BLaER1 treated with 17β-estradiol and CSF1 and Interleukin-3, amounts not matched to agents 10 nM and 100 nM (cell line): ENCODE measurements around the gene COL10A1.

Experiments used
- H3K27ac ChIP-seq, 11 experiments: shearing (Covaris generic); formaldehyde crosslinking; 2 replicates each; pipeline ENCODE4 v1.8.1; 2022
- H3K27me3 ChIP-seq, 11 experiments: shearing (Covaris generic); formaldehyde crosslinking; 2 replicates each; pipeline ENCODE4 v1.8.1; 2022
- H3K36me3 ChIP-seq, 11 experiments: shearing (Covaris generic); formaldehyde crosslinking; 2 replicates each; pipeline ENCODE4 v1.8.1; 2022
- H3K4me1 ChIP-seq, 10 experiments: shearing (Covaris generic); formaldehyde crosslinking; 2 replicates each; pipeline ENCODE4 v1.8.1; 2022
- H3K4me2 ChIP-seq, 11 experiments: shearing (Covaris generic); formaldehyde crosslinking; 2 replicates each; pipeline ENCODE4 v1.8.1; 2022
- H3K4me3 ChIP-seq, 10 experiments: shearing (Covaris generic); formaldehyde crosslinking; 2 replicates each; pipeline ENCODE4 v1.8.1; 2022
- H3K9ac ChIP-seq, 11 experiments: shearing (Covaris generic); formaldehyde crosslinking; 2 replicates each; pipeline ENCODE4 v1.8.1; 2022
- H3K9me3 ChIP-seq, 11 experiments: shearing (Covaris generic); formaldehyde crosslinking; replicated peaks in 1 of 11; 2 replicates each; pipeline ENCODE4 v1.8.1; 2022
- H4K20me1 ChIP-seq, 11 experiments: shearing (Covaris generic); formaldehyde crosslinking; 2 replicates each; pipeline ENCODE4 v1.8.1; 2022
- Cebpa-rat ChIP-seq, 11 experiments: shearing (Covaris generic); IDR thresholded peaks; 2 replicates each; pipeline ENCODE4 v1.8.1; 2022

Gene COL10A1

GRCh38 chr6:116126032-116126431, at the start of gene COL10A1:
TSS of gene COL10A1 (minus strand) at chr6:116126132. CDS start at chr6:116125492, 640 bp downstream.
- no peak within 1 kb of the TSS for H3K9ac ChIP-seq
- H4K20me1 ChIP-seq: no peaks in the 10 kb centered on the region
- TF ChIP-seq Cebpa-rat (IDR thresholded peaks at IDR 0.05): no peak
- H3K4me1 ChIP-seq: no peaks in the 10 kb centered on the region
- no peaks in the 10 kb centered on the region for H3K9me3 ChIP-seq
- H3K27ac ChIP-seq: no peak within 1 kb of the TSS
- no peak within 1 kb of the TSS for H3K4me2 ChIP-seq
- no peaks in the 10 kb centered on the region for H3K27me3 ChIP-seq
- peaks cover 0 to 5% (median 0%) of the 10 kb centered on the region in 11 experiments; a peak in 5 of 22 replicates for H3K36me3 ChIP-seq
- H3K4me3 ChIP-seq: no peak within 1 kb of the TSS

GRCh38 chr6:116175344-116175743, 49.4 kb upstream of the COL10A1 start:
- peaks cover 0 to 24% (median 0%) of the 10 kb centered on the region in 11 experiments; a peak in 3 of 22 replicates for H3K36me3 ChIP-seq
- H3K9me3 ChIP-seq: peaks cover 9 to 20% (median 17%) of the 10 kb centered on the region in 11 experiments; a peak in 21 of 22 replicates
- no peaks in the 10 kb centered on the region for H3K4me1 ChIP-seq
- H3K27me3 ChIP-seq: no peaks in the 10 kb centered on the region
- no peak overlapping the region for H3K4me3 ChIP-seq
- no peak overlapping the region for H3K4me2 ChIP-seq
- no peak for TF ChIP-seq Cebpa-rat (IDR thresholded peaks at IDR 0.05)
- H3K9ac ChIP-seq: no peak overlapping the region
- H3K27ac ChIP-seq: no peak overlapping the region
- no peaks in the 10 kb centered on the region for H4K20me1 ChIP-seq

- no peak overlapping the region for H3K9ac ChIP-seq
- H3K4me2 ChIP-seq: no peak overlapping the region
- TF ChIP-seq Cebpa-rat (IDR thresholded peaks at IDR 0.05): no peak
- no peaks in the 10 kb centered on the region for H3K4me1 ChIP-seq
- peaks cover 0 to 24% (median 0%) of the 10 kb centered on the region in 11 experiments; a peak in 4 of 22 replicates for H3K36me3 ChIP-seq
- no peak overlapping the region for H3K27ac ChIP-seq
- H3K4me3 ChIP-seq: no peak overlapping the region
- no peaks in the 10 kb centered on the region for H4K20me1 ChIP-seq
- H3K27me3 ChIP-seq: no peaks in the 10 kb centered on the region
- peaks cover 10 to 20% (median 18%) of the 10 kb centered on the region in 11 experiments for H3K9me3 ChIP-seq
Observed at GRCh38 chr6:116173928-116174327, 48.0 kb upstream of the COL10A1 start.

- no peak overlapping the region for H3K4me2 ChIP-seq
- TF ChIP-seq Cebpa-rat (IDR thresholded peaks at IDR 0.05): no peak
Observed at GRCh38 chr6:116170358-116171057, 44.6 kb upstream of the COL10A1 start.

GRCh38 chr6:116169880-116170279, 43.9 kb upstream of the COL10A1 start:
- no peak for TF ChIP-seq Cebpa-rat (IDR thresholded peaks at IDR 0.05)
- Histone ChIP-seq H3K9me3 (peaks cover 5 to 24% (median 12%) of the 10 kb centered on the region in 11 experiments; a peak in 12 of 22 replicates), H3K4me1 (peaks cover 4 to 13% (median 8%) of the 10 kb centered on the region in 10 experiments; a peak in 18 of 20 replicates), H4K20me1 (no peaks in the 10 kb centered on the region), H3K27me3 (no peaks in the 10 kb centered on the region), H3K4me3 (no peak overlapping the region), H3K4me2 (no peak overlapping the region), H3K27ac (no peak overlapping the region), H3K36me3 (peaks cover 0 to 11% (median 0%) of the 10 kb centered on the region in 11 experiments; a peak in 4 of 22 replicates), H3K9ac (no peak overlapping the region)

More at GRCh38 chr6:116170358-116171057, 44.6 kb upstream of the COL10A1 start:
- Histone ChIP-seq H3K9me3 (peaks cover 11 to 30% (median 18%) of the 10 kb centered on the region in 11 experiments; a peak in 21 of 22 replicates), H3K36me3 (peaks cover 0 to 18% (median 0%) of the 10 kb centered on the region in 11 experiments; a peak in 5 of 22 replicates), H3K4me3 (no peak overlapping the region), H4K20me1 (no peaks in the 10 kb centered on the region), H3K4me1 (peaks cover 3 to 10% (median 6%) of the 10 kb centered on the region in 10 experiments; a peak in 18 of 20 replicates), H3K27me3 (no peaks in the 10 kb centered on the region), H3K27ac (no peak overlapping the region), H3K9ac (no peak overlapping the region)

GRCh38 chr6:116168148-116168547, 42.2 kb upstream of the COL10A1 start:
- no peak for TF ChIP-seq Cebpa-rat (IDR thresholded peaks at IDR 0.05)

GRCh38 chr6:116166369-116166768, 40.4 kb upstream of the COL10A1 start:
- no peak overlapping the region for H3K27ac ChIP-seq
- H3K4me3 ChIP-seq: no peak overlapping the region
- no peaks in the 10 kb centered on the region for H4K20me1 ChIP-seq
- H3K27me3 ChIP-seq: no peaks in the 10 kb centered on the region
- no peak for TF ChIP-seq Cebpa-rat (IDR thresholded peaks at IDR 0.05)
- no peaks in the 10 kb centered on the region; a peak in 2 of 22 replicates for H3K36me3 ChIP-seq
- H3K4me2 ChIP-seq: peak overlapping the region in 2 of 11 experiments; percentile 51 to 73; a peak in 3 of 22 replicates
- no peak overlapping the region for H3K9ac ChIP-seq
- H3K9me3 ChIP-seq: peaks cover 0 to 29% (median 10%) of the 10 kb centered on the region in 11 experiments; a peak in 10 of 22 replicates
- peaks cover 4 to 13% (median 8%) of the 10 kb centered on the region in 10 experiments; a peak in 18 of 20 replicates for H3K4me1 ChIP-seq

More at GRCh38 chr6:116168148-116168547, 42.2 kb upstream of the COL10A1 start:
- Histone ChIP-seq H3K36me3 (no peaks in the 10 kb centered on the region; a peak in 3 of 22 replicates), H3K4me1 (peaks cover 4 to 13% (median 8%) of the 10 kb centered on the region in 10 experiments; a peak in 18 of 20 replicates), H3K4me3 (no peak overlapping the region), H4K20me1 (no peaks in the 10 kb centered on the region), H3K9ac (no peak overlapping the region), H3K27ac (no peak overlapping the region), H3K9me3 (peaks cover 0 to 29% (median 10%) of the 10 kb centered on the region in 11 experiments; a peak in 10 of 22 replicates), H3K4me2 (no peak overlapping the region), H3K27me3 (no peaks in the 10 kb centered on the region)

- Histone ChIP-seq H3K27me3 (no peaks in the 10 kb centered on the region), H3K27ac (no peak overlapping the region), H3K36me3 (peaks cover 0 to under 1% (median 0%) of the 10 kb centered on the region in 11 experiments; a peak in 2 of 22 replicates), H3K4me3 (no peak overlapping the region), H4K20me1 (no peaks in the 10 kb centered on the region), H3K9ac (no peak overlapping the region), H3K4me2 (peak overlapping the region in 10 of 11 experiments; percentile 9 to 73 (median 52); a peak in 18 of 22 replicates), H3K4me1 (peaks cover 4 to 13% (median 8%) of the 10 kb centered on the region in 10 experiments; a peak in 18 of 20 replicates), H3K9me3 (peaks cover 0 to 29% (median 10%) of the 10 kb centered on the region in 11 experiments; a peak in 10 of 22 replicates)
- TF ChIP-seq Cebpa-rat (IDR thresholded peaks at IDR 0.05): no peak
Observed at GRCh38 chr6:116165596-116165995, 39.7 kb upstream of the COL10A1 start.

- H4K20me1 ChIP-seq: no peaks in the 10 kb centered on the region
- H3K27me3 ChIP-seq: no peaks in the 10 kb centered on the region
- peaks cover 0 to 9% (median 0%) of the 10 kb centered on the region in 11 experiments; a peak in 4 of 22 replicates for H3K9me3 ChIP-seq
- H3K9ac ChIP-seq: no peak overlapping the region
- H3K4me1 ChIP-seq: no peaks in the 10 kb centered on the region
- no peak overlapping the region for H3K27ac ChIP-seq
- H3K36me3 ChIP-seq: 0 out of 22 replicates have a peak, but pooled peaks cover 0 to 5% (median 0%) of the 10 kb centered on the region in 11 experiments
- H3K4me3 ChIP-seq: no peak overlapping the region
- no peak for TF ChIP-seq Cebpa-rat (IDR thresholded peaks at IDR 0.05)
- H3K4me2 ChIP-seq: no peak overlapping the region
Observed at GRCh38 chr6:116159782-116160524, 34.0 kb upstream of the COL10A1 start.
